Eye (tissue), 1 donor: ENCODE data around the gene PRTFDC1.

ENCODE experiments used
- DNase-seq: peaks from one replicate; pipeline ENCODE4 v3.0.0-alpha.2; 2015

PRTFDC1 gene

DNA sequence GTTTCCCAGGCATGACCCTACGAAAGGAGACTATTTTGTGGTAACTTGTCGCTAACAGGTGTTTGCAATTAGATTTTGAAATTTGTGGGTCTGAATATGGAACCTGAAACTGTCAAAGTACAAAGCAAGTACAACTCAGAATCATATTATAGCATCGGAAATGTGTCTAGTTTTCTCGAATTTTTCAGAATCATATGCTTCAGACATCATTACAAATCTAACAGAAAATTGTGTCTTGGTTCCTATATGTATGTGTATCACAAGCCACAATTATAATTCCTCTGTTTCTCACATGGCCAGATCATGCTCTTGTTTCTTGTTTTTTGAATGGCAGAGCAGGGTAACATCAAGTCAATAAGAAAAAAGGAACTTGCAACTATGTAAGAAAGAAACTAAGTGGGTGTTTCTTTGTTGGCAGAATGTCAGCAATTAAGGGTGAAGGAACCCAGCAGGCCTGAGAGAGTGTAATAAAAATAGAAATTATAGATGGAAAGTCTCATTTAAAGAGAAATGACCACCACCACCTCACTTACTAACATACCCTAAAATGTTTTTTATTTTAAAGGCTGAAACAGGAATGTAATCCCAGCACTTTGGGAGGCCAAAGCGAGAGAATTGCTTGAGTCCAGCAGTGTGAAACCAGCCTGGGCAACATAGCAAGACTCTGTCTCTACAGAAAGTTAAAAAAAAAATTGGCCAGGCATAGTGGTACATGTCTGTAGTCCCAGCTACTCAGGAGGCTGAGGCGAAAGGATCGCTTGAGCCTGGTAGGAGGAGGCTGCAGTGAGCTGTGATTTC lies 51.3 kb downstream of the PRTFDC1 start:
- no peak for DNase-seq

GRCh38 chr10:24899571-24899970 lies 52.8 kb downstream of the PRTFDC1 start:
- DNase-seq: no peak

- DNase-seq: no peak
Measured at GRCh38 chr10:24898501-24898900, 53.9 kb downstream of the PRTFDC1 start.

DNA sequence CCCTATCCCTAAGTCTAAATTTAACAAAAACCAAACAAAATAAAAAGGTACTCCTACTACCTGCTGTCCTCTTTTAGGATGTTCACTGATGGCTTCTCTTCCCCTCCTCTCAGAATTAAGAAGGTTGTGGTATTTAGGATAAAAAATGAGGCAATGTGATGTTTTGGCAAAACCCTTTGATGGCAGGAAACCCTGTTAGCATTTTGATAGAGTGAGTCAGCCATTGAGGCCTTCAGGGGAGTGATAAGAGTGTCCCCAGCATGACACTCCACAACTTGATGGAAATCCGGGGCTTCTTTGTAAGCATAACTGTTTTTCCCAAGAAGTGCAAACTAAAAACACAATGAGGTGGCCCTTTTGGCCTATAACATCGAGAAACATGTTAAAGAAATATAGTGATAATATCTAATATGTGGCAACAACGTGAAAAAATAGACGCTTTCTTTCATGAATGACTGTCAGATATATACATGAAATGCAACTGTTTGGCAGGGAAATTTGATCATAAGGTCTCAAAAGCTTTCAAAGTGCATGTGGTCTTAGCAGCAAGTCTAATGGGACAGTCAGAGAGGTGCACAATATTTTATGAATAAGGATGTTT lies 55.0 kb downstream of the PRTFDC1 start:
- DNase-seq: no peak

- DNase-seq: no peak
Measured at GRCh38 chr10:24894728-24895127, 57.7 kb downstream of the PRTFDC1 start.

DNA sequence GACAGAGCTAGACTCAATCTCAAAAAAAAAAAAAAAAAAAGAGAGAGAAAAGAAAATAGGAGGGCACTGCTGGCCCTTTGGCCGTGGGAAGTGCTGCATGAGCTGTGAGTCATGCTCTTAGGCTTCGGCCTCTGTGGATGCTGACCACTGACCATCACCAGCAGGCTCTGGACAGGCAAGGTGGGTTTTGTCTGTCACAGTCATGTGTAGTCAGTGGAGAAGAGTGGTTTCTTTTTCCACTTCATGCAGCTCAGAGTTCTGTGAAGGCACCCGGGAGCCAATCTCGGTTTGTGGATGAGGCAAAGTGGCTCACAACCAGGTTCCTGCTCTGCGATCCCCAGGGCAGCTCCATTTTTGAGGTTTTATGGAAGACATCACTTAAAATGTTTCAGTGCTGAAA lies 58.1 kb downstream of the PRTFDC1 start:
- no peak for DNase-seq

- DNase-seq: no peak
Measured at GRCh38 chr10:24893127-24893526, 59.3 kb downstream of the PRTFDC1 start.

DNA sequence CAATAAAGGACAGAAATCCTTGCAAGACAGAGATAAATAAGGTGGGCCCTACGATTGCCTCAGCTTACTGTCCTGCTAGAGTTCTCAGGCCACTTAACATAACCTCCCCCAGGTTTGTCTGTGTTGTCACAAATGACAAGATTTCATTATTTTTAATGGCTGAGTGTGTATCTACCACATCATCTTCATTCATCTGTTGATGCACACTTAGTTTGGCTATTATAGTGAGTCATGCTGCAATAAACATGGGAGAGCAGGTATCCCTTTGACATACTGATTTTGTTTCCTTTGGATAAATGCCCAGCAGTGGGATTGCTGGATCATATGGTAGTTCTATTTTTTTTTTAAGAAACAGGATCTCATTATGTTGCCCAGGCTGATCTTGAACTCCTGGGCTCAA lies 60.6 kb downstream of the PRTFDC1 start:
- DNase-seq: no peak

GRCh38 chr10:24889639-24890038 lies 62.8 kb downstream of the PRTFDC1 start:
- no peak for DNase-seq

DNA sequence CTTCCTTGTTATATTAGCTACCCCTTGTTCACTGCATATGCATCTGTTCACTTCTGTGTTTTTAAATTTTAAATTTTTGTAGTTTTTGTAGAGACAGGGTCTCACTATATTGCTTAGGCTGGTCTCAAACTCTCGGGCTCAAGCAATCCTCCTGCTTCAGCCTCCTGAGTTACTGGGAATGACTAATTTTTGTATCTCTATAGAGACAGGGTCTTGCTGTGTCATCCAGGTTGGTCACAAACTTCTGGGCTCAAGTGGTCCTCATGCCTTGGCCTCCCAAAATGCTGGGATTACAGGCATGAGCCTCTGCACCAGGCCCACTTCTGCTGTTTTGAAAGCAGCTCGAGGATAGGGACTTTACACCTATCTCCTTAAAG lies 64.6 kb downstream of the PRTFDC1 start:
- no peak for DNase-seq

DNA sequence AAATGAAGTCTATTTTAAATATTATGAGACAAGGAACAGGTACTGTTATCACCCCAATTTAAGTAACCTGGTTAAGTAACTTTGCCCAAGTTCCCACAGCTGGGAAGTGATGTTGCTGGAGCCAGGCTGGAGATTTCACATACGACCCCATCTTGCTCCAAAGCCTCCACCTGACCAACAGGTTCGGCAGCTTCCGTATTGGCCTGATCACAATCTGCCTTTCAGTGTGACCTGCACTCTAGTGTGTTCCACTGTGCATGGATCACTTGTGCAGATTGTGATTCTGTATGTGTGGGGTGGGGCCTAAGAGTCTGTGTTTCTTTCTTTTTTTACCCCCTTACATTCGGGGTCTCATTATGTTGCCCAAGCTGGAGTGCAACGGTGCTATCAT lies 66.1 kb downstream of the PRTFDC1 start:
- DNase-seq: no peak

GRCh38 chr10:24885551-24886289 lies 66.7 kb downstream of the PRTFDC1 start:
- DNase-seq: no peak

DNA sequence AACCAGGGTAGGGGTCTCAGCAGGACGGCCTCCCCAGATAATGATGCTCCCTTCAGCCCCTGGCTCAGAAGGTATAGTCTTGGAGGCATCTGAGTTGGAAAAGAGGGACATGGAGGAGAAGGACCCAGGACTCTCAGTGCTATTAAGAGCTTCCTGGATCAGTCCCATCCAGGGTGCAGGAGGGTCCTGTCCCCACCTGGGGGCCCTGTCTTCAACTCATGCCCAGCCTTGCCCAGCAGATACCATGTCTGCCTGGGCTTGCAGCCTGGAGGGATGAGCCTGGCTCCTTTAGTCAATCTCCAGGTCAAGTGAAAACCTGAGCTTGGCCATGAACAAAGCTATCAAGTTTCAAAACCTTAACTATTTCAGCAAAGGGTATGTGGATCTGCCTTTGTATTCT lies 67.6 kb downstream of the PRTFDC1 start:
- no peak for DNase-seq

GRCh38 chr10:24884316-24884715 lies 68.1 kb downstream of the PRTFDC1 start:
- no peak for DNase-seq

DNA sequence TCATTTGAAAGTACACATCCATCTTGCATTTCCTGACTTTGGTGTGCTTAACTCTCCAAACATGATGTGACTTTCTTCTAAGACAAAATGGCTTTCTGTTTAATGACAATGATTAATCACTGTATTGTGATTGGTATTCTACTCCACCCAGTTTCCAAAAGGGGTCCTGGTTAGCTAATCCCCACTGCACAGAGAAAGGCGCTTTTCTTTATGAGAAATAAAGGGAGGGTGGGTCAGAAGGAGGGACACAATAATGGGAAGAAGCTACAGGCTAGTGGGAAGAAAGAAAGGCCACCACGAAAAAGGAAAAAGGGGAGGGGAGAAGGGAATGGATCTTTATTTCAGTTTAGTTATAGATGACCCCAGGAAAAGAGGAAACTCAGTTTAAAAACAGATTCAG lies 69.2 kb downstream of the PRTFDC1 start:
- no peak for DNase-seq

DNA sequence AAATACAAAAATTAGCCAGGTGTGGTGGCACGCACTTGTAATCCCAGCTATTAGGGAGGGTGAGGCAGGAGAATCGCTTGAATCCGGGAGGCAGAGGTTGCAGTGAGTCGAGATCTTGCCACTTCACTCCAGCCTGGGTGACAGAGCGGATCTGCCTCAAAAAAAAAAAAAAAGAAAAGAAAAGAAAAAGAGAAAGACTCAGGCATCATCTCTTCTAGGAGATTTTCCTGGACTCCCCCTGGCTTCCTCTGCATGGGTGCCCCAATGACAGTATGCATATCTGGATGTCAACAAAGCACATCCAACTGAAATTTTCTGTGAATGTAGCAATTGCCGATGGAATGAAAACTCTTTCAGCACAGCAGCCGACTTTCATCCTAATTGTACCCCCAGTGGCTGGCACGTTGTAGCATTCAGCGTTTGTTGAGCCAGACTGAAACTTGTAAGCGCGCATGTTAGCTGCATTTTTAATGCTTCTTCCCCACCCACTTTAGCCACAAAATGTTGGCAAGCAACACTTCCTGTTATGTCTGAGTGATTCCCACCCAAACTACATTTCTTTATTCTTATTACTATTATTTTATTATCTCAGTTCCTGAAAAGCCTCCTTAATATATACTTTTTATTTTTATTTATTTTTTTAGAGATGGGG lies 70.2 kb downstream of the PRTFDC1 start:
- DNase-seq: no peak

- no peak for DNase-seq
Measured at GRCh38 chr10:24879861-24880260, 72.5 kb downstream of the PRTFDC1 start.

DNA sequence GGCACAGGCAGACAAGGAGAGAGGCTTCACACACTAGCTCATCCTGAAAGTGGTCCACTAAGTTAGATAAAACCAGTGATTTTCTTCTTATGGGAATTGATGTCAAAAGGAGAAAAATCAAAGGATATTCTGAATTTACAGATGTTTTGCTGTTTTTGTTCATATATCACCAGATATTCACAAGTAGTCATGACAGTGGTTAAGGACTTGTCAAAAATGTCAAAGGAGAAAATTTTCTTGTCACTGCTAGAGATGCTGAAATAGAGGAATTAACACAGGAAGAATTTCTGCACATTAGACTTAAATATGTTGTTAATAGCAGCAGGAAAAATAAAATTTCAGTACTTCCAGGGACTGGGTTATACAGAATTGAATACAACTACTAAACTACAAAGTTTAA lies 78.3 kb downstream of the PRTFDC1 start:
- no peak for DNase-seq

GRCh38 chr10:24873281-24873683 lies 79.1 kb downstream of the PRTFDC1 start:
- DNase-seq: peak; percentile 44

DNA sequence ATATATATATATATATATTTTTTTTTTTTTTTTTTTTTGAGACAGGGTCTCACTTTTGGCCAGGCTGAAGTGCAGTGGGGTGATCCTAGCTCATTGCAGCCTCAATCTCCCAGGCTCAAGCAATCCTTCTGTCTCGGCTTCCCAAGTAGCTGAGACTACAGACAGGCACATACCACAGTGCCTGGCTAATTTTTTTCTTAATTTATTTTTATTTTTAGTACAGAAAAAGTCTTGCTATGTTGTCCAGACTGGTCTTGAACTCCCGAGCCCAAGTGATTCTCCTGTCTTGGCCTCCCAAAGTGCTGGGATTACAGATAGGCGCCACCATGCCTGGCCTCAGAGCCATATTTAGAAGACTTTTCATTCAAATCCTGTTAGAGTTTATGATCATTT lies 79.6 kb downstream of the PRTFDC1 start:
- no peak for DNase-seq

DNA sequence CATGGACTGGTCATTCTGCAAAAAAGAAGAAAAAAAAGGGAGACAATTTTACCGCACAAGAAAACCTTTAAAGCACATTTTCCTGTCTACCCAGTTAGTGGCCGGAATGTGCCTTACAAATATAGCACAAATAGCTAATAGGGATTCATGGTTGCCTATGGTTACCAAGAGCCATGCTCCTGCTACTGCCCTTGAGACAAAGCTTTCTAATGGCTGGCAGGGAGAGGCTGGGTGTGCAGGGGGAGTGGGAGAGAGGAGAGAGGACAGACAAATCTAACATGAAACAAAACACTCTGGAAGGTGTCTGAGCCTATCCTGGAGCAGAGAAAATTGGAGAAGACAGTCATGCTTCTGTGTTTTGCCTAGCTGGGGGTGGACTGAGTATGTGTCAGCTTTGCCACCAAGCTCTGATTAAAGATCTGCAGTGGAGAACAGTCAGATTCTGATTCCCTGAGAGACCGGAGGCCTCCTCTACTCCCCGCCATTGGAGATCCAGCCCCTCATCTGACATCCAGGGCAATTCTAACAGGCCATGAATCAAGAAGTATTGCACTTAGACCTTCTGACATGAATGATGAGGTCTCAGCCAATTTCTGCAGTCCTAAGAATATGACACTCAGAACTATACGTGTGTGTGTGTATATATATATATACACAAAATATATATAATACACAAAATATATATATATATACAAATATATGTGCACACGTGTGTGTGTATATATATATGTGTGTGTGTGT lies 80.2 kb downstream of the PRTFDC1 start:
- DNase-seq: peak; percentile 86

GRCh38 chr10:24871011-24871935 lies 81.1 kb downstream of the PRTFDC1 start:
- DNase-seq: peak; percentile 37
